HepG2 (cell line): ENCODE measurements around the gene PLPPR2. TPM values are rescaled to one million over a fixed set of nuclear protein-coding genes. Genes with fewer than 3 reads are reported as not detected.

Source experiments
- ARNT2 ChIP-seq: sonication (generic); formaldehyde crosslinking; IDR thresholded peaks from 2 replicates; pipeline ENCODE4 v1.8.0; 2022; ENCODE audit warnings: mild to moderate bottlenecking, low read depth, missing genetic modification reagents, moderate library complexity
- ATF7-NPFF ChIP-seq: sonication (generic); formaldehyde crosslinking; IDR thresholded peaks from 2 replicates; pipeline ENCODE4 v1.8.1; 2023; ENCODE audit warnings: mild to moderate bottlenecking, low read depth, missing genetic modification reagents, moderate library complexity
- IKZF1 ChIP-seq: fragments of 450-650 bp; IDR thresholded peaks from 2 replicates; pipeline ENCODE4 v1.7.1; 2016
- IRF2 ChIP-seq: IDR thresholded peaks from 2 replicates; pipeline ENCODE4 v1.6.1; 2018; ENCODE audit warnings: missing genetic modification reagents, missing compliant biosample characterization
- NR1H2 ChIP-seq: sonication (generic); formaldehyde crosslinking; IDR thresholded peaks from 2 replicates; pipeline ENCODE4 v1.8.1; 2022; ENCODE audit warnings: low read depth, missing genetic modification reagents, borderline replicate concordance
- RNF2 ChIP-seq: fragments of 450-650 bp; conservative IDR thresholded peaks from 2 replicates; pipeline ENCODE4 v1.6.1; 2016; ENCODE audit warnings: low read depth
- SP4 ChIP-seq: sonication (generic); formaldehyde crosslinking; IDR thresholded peaks from 2 replicates; pipeline ENCODE4 v1.8.1; 2023; ENCODE audit warnings: mild to moderate bottlenecking, missing genetic modification reagents
- SP5 ChIP-seq: IDR thresholded peaks from 2 replicates; pipeline ENCODE4 v1.6.1; 2016; ENCODE audit warnings: low read depth, borderline replicate concordance
- SRSF4 ChIP-seq: fragments of 200-400 bp; formaldehyde crosslinking; IDR thresholded peaks from one replicate; pipeline ENCODE4 v1.6.1; 2018; ENCODE audit warnings: mild to moderate bottlenecking, low read depth, low read length, moderate library complexity; ENCODE audit not compliant: poor library complexity, severe bottlenecking
- ZFP36 ChIP-seq: fragments of 150-350 bp; IDR thresholded peaks from 2 replicates; pipeline ENCODE4 v1.6.1; 2018; ENCODE audit warnings: borderline replicate concordance, low read length, low read depth; ENCODE audit not compliant: partially characterized antibody
- ZIK1 ChIP-seq: sonication (generic); formaldehyde crosslinking; IDR thresholded peaks from 2 replicates; pipeline ENCODE4 v1.5.0; 2020; ENCODE audit warnings: mild to moderate bottlenecking, low read depth, missing genetic modification reagents, borderline replicate concordance
- ZKSCAN8 ChIP-seq: IDR thresholded peaks from 2 replicates; pipeline ENCODE4 v1.6.1; 2016; ENCODE audit warnings: borderline replicate concordance, missing genetic modification reagents, missing compliant biosample characterization
- ZNF225 ChIP-seq: sonication (generic); formaldehyde crosslinking; IDR thresholded peaks from 2 replicates; pipeline ENCODE4 v1.4.0; 2020; ENCODE audit warnings: mild to moderate bottlenecking, missing genetic modification reagents
- ZNF3 ChIP-seq: IDR thresholded peaks from 2 replicates; pipeline ENCODE4 v1.7.0; 2017; ENCODE audit warnings: inconsistent platforms
- ZNF33B ChIP-seq: sonication (generic); formaldehyde crosslinking; IDR thresholded peaks from 2 replicates; pipeline ENCODE4 v1.5.1; 2020; ENCODE audit warnings: mild to moderate bottlenecking, missing genetic modification reagents
- ZNF501 ChIP-seq: sonication (generic); formaldehyde crosslinking; IDR thresholded peaks from 2 replicates; pipeline ENCODE4 v1.5.1; 2020; ENCODE audit warnings: mild to moderate bottlenecking, moderate library complexity, missing genetic modification reagents
- ZNF652 ChIP-seq: IDR thresholded peaks from 2 replicates; pipeline ENCODE4 v1.6.1; 2016; ENCODE audit warnings: low read depth, borderline replicate concordance
- ZNF660 ChIP-seq: sonication (generic); formaldehyde crosslinking; IDR thresholded peaks from 2 replicates; pipeline ENCODE4 v1.5.1; 2020; ENCODE audit warnings: mild to moderate bottlenecking, low read depth, missing genetic modification reagents, borderline replicate concordance
- ZNF678 ChIP-seq: sonication (generic); formaldehyde crosslinking; IDR thresholded peaks from 2 replicates; pipeline ENCODE4 v1.4.0; 2020; ENCODE audit warnings: mild to moderate bottlenecking, missing genetic modification reagents
- ZNF850 ChIP-seq: sonication (generic); formaldehyde crosslinking; conservative IDR thresholded peaks from 2 replicates; pipeline ENCODE4 v1.9.0; 2021; ENCODE audit warnings: mild to moderate bottlenecking, missing genetic modification reagents
- polyA plus RNA-seq, 8 experiments: library from polyadenylated mRNA; depleted of rRNA in 3 of 8; stranded (reverse) in 7 of 8; unstranded in 1 of 8; fragments of >200 nt; fragmentation: Illumina TruSeq in 4 of 8; extraction: Trizol in 4 of 8; gene quantifications; 2 replicates each; pipeline versions ENCODE4 v1.2.1 to v1.2.3, GENCODE V29; 2011 to 2016; ENCODE audit warnings: low read depth in 4 of 8, missing spikeins in 1 of 8, mixed read lengths in 1 of 8; ENCODE audit not compliant: insufficient read depth in 1 of 8
- total RNA-seq, 5 experiments: library from RNA; depleted of rRNA; stranded (reverse); fragments of >200 nt; fragmentation: Illumina TruSeq; extraction: Trizol; gene quantifications; 2 replicates each; pipeline ENCODE4 v1.2.3, GENCODE V29; 2016; ENCODE audit warnings: low read depth in 1 of 5
- TF ChIP-seq, protein P1 (sequence below): sonication (generic); formaldehyde crosslinking; IDR thresholded peaks from 2 replicates; pipeline ENCODE4 v1.5.1; 2020; ENCODE audit warnings: missing genetic modification reagents, mild to moderate bottlenecking, borderline replicate concordance
- TF ChIP-seq, protein P2 (sequence below): sonication (generic); formaldehyde crosslinking; IDR thresholded peaks from 2 replicates; pipeline ENCODE4 v1.8.0; 2022; ENCODE audit warnings: mild to moderate bottlenecking, missing genetic modification reagents, borderline replicate concordance
- TF ChIP-seq, protein P3 (sequence below): IDR thresholded peaks from 2 replicates; pipeline ENCODE4 v1.6.1; 2016; ENCODE audit warnings: missing compliant biosample characterization, missing genetic modification reagents, borderline replicate concordance

Gene PLPPR2
- total and polyA plus RNA-seq, 2 of the 13 experiments (the other 11 are each of a cell fraction or from before 2014, with no cell fraction given) = 1.5 to 2.1 TPM

DNA sequence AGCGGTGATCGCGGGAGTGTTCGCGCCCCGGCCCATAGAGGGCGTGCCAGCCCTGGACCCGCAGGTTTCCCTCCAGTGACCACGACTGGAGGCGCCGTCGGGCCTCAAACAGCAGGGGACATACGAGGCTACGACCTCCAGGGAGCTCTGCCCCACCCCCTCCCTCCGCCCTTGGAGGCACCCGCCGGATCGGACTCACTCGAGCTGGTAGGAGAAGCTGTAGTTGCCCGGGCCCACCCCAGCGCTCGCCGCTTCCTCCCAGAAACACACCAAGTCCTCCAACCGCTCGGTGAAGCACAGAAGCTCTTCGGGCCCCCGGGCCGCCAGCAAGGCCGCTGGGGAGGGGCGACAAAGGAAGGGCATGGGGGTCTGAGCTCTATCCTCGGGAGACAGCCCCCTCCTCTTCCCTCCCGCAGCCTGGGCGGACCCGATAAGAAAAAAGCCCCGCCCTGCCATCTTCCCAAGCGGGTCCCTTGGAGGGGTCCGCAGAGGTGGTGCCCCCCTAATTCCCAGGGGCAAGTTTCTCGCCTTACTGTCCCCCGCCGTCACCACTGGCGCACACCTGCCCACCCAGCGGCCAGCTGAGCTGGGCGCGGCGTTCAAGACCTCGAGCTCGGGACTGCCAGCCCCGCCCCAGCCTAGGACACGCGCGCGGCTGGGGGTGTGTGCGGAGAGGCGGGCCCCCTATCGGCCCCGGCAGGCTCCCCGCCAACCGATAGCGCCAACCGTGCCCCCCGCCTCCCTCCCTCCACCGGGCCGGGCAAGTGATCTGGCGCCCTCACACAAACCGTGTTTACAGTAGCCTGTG lies 27.9 kb downstream of the PLPPR2 start (continued):
- TF ChIP-seq, protein P1, sequence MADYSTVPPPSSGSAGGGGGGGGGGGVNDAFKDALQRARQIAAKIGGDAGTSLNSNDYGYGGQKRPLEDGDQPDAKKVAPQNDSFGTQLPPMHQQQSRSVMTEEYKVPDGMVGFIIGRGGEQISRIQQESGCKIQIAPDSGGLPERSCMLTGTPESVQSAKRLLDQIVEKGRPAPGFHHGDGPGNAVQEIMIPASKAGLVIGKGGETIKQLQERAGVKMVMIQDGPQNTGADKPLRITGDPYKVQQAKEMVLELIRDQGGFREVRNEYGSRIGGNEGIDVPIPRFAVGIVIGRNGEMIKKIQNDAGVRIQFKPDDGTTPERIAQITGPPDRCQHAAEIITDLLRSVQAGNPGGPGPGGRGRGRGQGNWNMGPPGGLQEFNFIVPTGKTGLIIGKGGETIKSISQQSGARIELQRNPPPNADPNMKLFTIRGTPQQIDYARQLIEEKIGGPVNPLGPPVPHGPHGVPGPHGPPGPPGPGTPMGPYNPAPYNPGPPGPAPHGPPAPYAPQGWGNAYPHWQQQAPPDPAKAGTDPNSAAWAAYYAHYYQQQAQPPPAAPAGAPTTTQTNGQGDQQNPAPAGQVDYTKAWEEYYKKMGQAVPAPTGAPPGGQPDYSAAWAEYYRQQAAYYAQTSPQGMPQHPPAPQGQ (CRISPR knock-in tag) = no peak
- TF ChIP-seq IKZF1 (no peak), SRSF4 (no peak), ZKSCAN8 (CRISPR knock-in tag) (no peak), NR1H2 (CRISPR knock-in tag) (no peak), SP4 (CRISPR knock-in tag) (peak; percentile 10; the same call in 1 of the 2 replicates), IRF2 (CRISPR knock-in tag) (peak; percentile 15; the same call in 1 of the 2 replicates), ZIK1 (CRISPR knock-in tag) (no peak), ZNF850 (CRISPR knock-in tag) (no peak), ZNF501 (CRISPR knock-in tag) (no peak), ZNF652 (CRISPR knock-in tag) (no peak), RNF2 (no peak), ZNF660 (CRISPR knock-in tag) (no peak), ZNF225 (CRISPR knock-in tag) (0 out of 2 replicates have a peak, but pooled peaks have one; percentile 30), ZNF33B (CRISPR knock-in tag) (no peak), ZNF3 (CRISPR knock-in tag) (no peak), ARNT2 (CRISPR knock-in tag) (peak; percentile 42; the same call in 1 of the 2 replicates), SP5 (CRISPR knock-in tag) (peak; percentile 30; the same call in 1 of the 2 replicates), ATF7-NPFF (CRISPR knock-in tag) (0 out of 2 replicates have a peak, but pooled peaks have one; percentile 36), ZFP36 (no peak), ZNF678 (CRISPR knock-in tag) (no peak)
- TF ChIP-seq, protein P2, sequence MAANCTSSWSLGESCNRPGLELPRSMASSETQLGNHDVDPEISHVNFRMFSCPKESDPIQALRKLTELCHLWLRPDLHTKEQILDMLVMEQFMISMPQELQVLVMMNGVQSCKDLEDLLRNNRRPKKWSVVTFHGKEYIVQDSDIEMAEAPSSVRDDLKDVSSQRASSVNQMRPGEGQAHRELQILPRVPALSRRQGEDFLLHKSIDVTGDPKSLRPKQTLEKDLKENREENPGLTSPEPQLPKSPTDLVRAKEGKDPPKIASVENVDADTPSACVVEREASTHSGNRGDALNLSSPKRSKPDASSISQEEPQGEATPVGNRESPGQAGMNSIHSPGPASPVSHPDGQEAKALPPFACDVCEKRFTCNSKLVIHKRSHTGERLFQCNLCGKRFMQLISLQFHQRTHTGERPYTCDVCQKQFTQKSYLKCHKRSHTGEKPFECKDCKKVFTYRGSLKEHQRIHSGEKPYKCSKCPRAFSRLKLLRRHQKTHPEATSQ = no peak
- TF ChIP-seq, protein P3, sequence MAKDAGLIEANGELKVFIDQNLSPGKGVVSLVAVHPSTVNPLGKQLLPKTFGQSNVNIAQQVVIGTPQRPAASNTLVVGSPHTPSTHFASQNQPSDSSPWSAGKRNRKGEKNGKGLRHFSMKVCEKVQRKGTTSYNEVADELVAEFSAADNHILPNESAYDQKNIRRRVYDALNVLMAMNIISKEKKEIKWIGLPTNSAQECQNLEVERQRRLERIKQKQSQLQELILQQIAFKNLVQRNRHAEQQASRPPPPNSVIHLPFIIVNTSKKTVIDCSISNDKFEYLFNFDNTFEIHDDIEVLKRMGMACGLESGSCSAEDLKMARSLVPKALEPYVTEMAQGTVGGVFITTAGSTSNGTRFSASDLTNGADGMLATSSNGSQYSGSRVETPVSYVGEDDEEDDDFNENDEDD (CRISPR knock-in tag) = peak; percentile 91
